Upper lobe of right lung (tissue), 1 donor: ENCODE data around the gene CCDC12. TPM values are rescaled to one million over a fixed set of nuclear protein-coding genes. Genes with fewer than 3 reads are reported as not detected.
A peak's percentile ranks its signal among the peaks of the same experiment; 100 is the strongest.
"Not testable (repeated sequence)": the region's sequence is repeated elsewhere in the genome, so short reads cannot be mapped to it uniquely, and the experiment has no call there.

Experiments
- ATAC-seq: fragments of 200-7000 bp; cut with Tn5 transposase; one replicate; pipeline ENCODE4 v1.9.1; 2020; ENCODE audit warnings: mild to moderate bottlenecking, moderate library complexity
- DNase-seq: peaks from one replicate; pipeline ENCODE4 v3.0.0-alpha.2; 2020
- H3K27ac ChIP-seq: fragments of 200-600 bp; one replicate; pipeline ENCODE4 v1.8.0; 2022
- H3K27me3 ChIP-seq: fragments of 200-600 bp; one replicate; pipeline ENCODE4 v1.8.0; 2022; ENCODE audit warnings: mild to moderate bottlenecking
- H3K36me3 ChIP-seq: fragments of 200-600 bp; one replicate; pipeline ENCODE4 v1.8.0; 2022
- H3K4me1 ChIP-seq: fragments of 200-600 bp; one replicate; pipeline ENCODE4 v1.8.0; 2022
- H3K4me3 ChIP-seq: fragments of 200-600 bp; one replicate; pipeline ENCODE4 v1.8.0; 2022; ENCODE audit warnings: mild to moderate bottlenecking
- H3K9me3 ChIP-seq: fragments of 200-600 bp; one replicate; pipeline ENCODE4 v1.8.0; 2022
- CTCF ChIP-seq: fragments of 200-600 bp; IDR thresholded peaks from one replicate; pipeline ENCODE4 v1.8.0; 2022; ENCODE audit warnings: antibody characterized with exemption
- intact Hi-C: fragments of 100-400 bp; cut with DNase I; formaldehyde crosslinking; loops from one replicate; pipeline ENCODE4 v1.11.0; 2022
- total RNA-seq: library from RNA; stranded (reverse); fragmentation: NEBNext Ultra II Directional; extraction: Animal tissue kit (Norgen Biotek cat#: 25700); gene quantifications from one replicate; pipeline ENCODE4 v1.2.1, GENCODE V29; 2021
- donor health status: DM: no; HTN: yes; CAD: no; lungs with severe emphysema.

Gene CCDC12
- total RNA-seq, 1 donor from 2014 or later, result 42.1 TPM

GRCh38 chr3:46971151-46971550 lies 5.4 kb downstream of the CCDC12 start:
- Histone ChIP-seq H3K4me3 (no peak overlapping the region), H3K9me3 (no peaks in the 10 kb centered on the region), H3K27me3 (no peaks in the 10 kb centered on the region), H3K27ac (peak overlapping the region; percentile 30), H3K36me3 (no peaks in the 10 kb centered on the region), H3K4me1 (peaks cover 77% of the 10 kb centered on the region)
- no peak for TF ChIP-seq CTCF
- ATAC-seq (no peak), DNase-seq (no peak)
- intact Hi-C loops, result no loop called here

GRCh38 chr3:46970391-46971091 lies 6.0 kb downstream of the CCDC12 start:
- Histone ChIP-seq H3K9me3 (no peaks in the 10 kb centered on the region), H3K27me3 (no peaks in the 10 kb centered on the region), H3K36me3 (no peaks in the 10 kb centered on the region), H3K4me1 (peaks cover 77% of the 10 kb centered on the region), H3K27ac (peak overlapping the region; percentile 30), H3K4me3 (no peak overlapping the region)
- intact Hi-C loops, result no loop called here
- ATAC-seq, result peak; percentile 80
- no peak for TF ChIP-seq CTCF
- DNase-seq, result peak; percentile 74

- no peak overlapping the region for H3K4me3 ChIP-seq
- H3K9me3 ChIP-seq, result no peaks in the 10 kb centered on the region
- H3K36me3 ChIP-seq, result no peaks in the 10 kb centered on the region
- no peak for ATAC-seq
- H3K27ac ChIP-seq, result peak overlapping the region; percentile 24
- H3K4me1 ChIP-seq, result peaks cover 70% of the 10 kb centered on the region
- DNase-seq, result no peak
- intact Hi-C loops, result no loop called here
- H3K27me3 ChIP-seq, result no peaks in the 10 kb centered on the region
- no peak for TF ChIP-seq CTCF
These were observed 7.6 kb downstream of the CCDC12 start for GRCh38 chr3:46968783-46969428.

DNA sequence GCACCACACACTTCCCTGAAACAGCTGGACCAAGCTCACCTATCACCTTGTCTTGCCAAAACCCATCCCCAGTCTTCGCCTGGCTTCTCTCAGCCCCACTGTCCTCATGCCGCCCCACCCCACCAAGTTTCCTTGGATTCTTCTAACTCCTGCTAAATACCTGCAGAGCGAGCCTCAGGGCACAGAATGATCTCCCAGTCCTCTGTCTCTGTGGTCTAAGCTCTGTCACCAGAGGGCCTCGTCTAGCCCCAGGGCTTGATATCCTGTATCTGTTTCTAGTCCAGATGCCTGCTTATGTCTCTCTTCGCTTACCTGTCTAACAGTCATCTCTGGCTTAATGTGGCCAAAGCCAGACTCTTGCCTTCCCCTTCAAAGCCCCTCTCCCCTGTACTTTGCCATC lies 9.7 kb downstream of the CCDC12 start:
- Histone ChIP-seq H3K4me3 (peak overlapping the region; percentile 23), H3K27me3 (no peaks in the 10 kb centered on the region), H3K36me3 (no peaks in the 10 kb centered on the region), H3K9me3 (no peaks in the 10 kb centered on the region), H3K4me1 (peaks cover 65% of the 10 kb centered on the region), H3K27ac (peak overlapping the region; percentile 30)
- ATAC-seq (no peak), DNase-seq (no peak)
- intact Hi-C loops, result no loop called here
- no peak for TF ChIP-seq CTCF

- ATAC-seq (peak; percentile 75), DNase-seq (no peak)
- no peak for TF ChIP-seq CTCF
- Histone ChIP-seq H3K9me3 (no peaks in the 10 kb centered on the region), H3K27me3 (no peaks in the 10 kb centered on the region), H3K36me3 (no peaks in the 10 kb centered on the region), H3K27ac (peak overlapping the region; percentile 20), H3K4me1 (peaks cover 64% of the 10 kb centered on the region), H3K4me3 (no peak overlapping the region)
- intact Hi-C loops, result no loop called here
These were observed 11.4 kb downstream of the CCDC12 start for GRCh38 chr3:46965151-46965550.

DNA sequence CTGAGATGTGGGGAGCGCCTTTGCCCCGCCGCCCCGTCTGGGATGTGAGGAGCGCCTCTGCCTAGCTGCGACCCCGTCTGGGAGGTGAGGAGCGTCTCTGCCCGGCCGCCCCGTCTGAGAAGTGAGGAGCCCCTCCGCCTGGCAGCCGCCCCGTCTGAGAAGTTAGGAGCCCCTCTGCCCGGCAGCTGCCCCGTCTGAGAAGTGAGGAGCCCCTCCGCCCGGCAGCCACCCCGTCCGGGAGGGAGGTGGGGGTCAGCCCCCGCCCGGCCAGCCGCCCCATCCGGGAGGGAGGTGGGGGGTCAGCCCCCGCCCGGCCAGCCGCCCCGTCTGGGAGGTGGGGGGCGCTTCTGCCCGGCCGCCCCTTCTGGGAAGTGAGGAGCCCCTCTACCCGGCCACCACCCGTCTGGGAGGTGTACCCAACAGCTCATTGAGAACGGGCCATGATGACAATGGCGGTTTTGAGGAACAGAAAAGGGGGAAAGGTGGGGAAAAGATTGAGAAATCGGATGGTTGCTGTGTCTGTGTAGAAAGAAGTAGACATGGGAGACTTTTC lies 12.4 kb downstream of the CCDC12 start:
- H3K27me3 ChIP-seq, H3K27ac ChIP-seq, H3K36me3 ChIP-seq, ATAC-seq, H3K9me3 ChIP-seq, H3K4me3 ChIP-seq, DNase-seq, intact Hi-C loops: not testable (repeated sequence)
- H3K4me1 ChIP-seq, result peaks cover 64% of the 10 kb centered on the region
